GM21528 (cell line): ENCODE results near the gene PRL.

Experiments
- ATAC-seq: cut with Tn5 transposase; IDR thresholded peaks from one replicate; pipeline ENCODE4 v1.9.1; 2021; ENCODE audit warnings: mild to moderate bottlenecking, moderate library complexity; ENCODE audit not compliant: unreplicated experiment, low FRiP score

The PRL gene

DNA sequence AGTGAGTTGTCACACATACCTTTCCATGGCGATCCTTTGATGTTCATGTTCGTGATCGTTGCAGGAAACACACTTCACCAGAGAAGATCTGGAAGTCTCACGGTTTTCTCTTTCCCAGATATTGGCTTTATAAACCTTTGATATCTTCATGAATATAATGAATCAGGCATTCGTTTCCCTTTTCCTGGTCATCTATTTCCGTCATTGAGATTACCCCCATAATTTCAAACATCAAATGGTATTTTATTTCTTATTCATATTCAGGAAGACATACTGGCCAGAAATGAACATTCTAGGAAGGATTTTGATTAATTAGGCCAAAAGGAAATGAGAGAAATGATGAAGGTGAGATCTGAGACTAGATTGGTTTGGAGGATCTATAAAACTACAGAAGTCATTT lies at the start of gene PRL:
Gene PRL, minus strand, starts transcription at position 101 of the 400 bp plus-strand sequence. Its CDS starts 54 bp downstream, at position 47.
- ATAC-seq, result no peak

DNA sequence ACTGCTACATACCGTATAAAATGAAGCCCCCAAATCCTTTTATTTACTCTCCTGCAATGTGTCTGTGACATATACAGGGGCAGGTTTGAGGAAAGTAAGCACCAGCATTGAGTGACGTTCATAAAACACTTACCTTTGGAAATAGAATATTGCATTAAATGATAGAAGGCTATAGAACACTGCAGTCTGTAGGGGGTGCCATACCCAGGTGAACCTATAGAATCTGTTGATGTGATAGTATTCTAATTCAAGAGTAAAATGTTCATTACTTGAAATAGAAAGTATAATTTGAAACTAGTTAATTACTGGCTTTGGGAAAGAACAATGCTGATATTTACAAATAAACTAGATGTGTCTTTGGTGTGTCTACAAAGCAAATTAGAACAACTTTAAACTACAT lies 47.0 kb upstream of the PRL start:
- no peak for ATAC-seq

DNA sequence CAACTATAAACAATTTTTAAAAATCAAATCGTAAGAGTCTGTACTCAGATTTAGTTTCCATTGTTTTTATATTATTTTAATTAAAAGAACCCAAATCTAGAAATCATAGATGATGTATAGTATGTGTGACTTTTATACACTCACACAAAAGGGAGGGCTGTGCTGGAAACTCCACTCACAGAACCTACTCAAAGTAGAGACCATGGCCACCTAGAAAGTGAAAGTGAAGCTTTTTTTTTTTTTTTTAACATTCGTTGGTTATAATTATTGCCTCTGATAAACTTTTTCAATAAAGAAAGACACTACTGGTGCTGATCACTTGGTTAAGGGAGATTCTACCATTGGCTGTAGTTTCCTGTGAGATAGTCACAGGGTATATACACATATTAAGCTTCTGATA lies 37.9 kb upstream of the PRL start:
- ATAC-seq, result no peak

DNA sequence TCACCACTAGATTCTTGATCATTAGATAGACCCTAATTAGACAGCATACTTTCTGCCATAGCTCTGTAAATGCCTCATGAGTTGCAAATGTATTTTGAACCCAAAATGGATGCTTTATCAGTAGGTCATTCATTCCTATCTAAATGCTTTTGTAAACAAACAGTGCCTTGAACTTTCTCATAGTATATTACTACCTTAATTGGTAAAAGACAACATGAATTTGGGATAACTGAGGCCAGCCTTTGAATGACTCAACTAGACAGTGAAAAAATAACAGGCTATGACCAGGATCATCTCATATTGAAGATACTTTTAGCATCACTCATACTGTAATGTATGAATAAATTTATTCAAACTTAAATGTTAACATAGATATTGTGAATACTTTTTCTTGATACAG lies 37.0 kb upstream of the PRL start:
- ATAC-seq, result no peak

DNA sequence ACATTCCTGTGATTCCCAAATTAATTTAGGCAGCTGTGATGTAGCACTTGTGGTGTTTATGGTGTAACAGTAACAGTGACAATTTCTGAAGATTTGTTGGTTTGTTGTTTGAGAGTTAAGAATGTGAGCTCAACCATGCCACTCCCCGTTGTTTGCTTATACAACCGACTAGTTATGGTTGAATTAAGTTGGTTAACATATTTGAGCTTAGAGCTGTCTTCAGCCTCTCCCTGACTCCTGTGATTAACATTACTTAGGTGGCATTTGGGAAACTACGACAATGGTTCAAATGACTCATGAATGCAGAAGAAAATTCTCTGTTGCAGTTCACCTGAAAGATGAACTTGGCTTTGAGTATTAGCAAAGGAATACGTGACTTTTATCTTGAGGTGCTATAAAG lies 35.9 kb upstream of the PRL start:
- no peak for ATAC-seq

DNA sequence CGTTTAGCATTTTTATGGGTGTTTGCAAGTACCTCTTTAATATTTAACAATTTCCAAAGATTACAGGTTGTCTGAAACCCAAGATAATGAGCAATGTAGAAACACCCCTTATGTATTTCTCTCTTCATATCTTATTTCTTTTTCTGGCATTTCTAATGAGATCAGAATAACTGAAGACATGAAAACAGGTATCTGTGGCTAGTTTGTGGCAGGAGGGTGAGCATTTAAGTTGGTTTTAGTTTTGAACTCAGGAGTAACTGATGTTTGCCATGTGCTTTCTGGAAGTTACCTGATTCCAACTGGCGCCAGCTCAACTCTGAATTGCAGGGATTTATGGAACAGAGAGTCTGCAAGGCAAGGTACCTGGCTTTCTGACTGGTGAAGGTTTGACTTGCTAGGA lies 35.4 kb upstream of the PRL start:
- no peak for ATAC-seq

DNA sequence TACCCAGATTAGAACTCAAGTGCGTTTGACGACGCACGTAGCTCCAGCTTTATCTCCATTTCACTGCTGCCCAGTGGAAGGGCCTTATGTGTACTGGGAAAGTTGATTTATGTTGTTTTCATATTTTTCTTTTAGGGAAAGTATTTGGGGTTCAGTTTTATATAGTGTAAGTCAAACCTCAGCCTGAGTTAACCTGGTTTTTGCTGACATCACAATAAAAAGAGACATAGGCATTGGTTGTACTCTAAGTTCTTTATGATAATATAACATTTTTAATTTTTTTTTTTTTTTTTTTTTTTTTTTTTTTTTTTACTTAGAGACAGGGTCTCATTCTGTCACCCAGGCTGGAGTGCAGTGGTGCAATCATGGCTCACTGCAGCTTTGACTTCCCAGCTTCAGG lies 34.1 kb upstream of the PRL start:
- no peak for ATAC-seq

DNA sequence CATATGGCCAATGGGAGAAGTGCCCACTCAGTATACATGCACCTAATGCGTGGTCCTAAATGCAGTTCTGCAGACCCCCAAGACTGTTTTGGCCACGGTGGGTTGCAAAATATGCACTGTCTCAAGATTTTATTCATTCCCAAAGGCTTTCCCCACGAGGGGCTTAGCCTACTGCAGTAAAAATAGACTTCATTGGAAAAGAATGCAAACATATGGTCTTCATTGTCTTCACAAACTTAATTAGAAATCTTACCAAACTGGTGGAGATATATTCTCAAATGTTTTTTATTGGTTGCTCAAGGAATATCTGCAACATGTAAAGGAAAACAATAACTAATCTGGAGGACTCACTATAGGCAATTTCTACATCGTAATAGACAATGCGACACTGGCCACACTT lies 31.6 kb upstream of the PRL start:
- ATAC-seq, result no peak

DNA sequence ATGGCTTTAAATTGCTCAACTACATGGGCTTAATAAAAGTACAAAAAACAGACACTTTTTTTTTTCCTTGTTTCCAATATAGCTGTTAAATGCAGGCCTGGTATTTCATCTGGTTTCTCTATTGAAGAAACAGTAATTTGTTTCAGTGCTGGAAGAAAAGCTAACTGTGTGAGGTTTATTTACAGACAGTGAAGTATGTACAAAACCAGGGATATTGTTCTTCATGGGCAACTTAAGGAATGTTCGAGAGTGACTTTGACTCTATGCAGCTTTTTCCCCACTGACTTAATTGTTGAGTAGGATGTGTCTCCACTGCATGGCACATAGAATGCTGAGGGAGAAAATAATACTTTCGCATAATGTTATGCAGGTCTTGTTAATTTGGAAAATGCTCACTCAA lies 31.0 kb upstream of the PRL start:
- no peak for ATAC-seq

DNA sequence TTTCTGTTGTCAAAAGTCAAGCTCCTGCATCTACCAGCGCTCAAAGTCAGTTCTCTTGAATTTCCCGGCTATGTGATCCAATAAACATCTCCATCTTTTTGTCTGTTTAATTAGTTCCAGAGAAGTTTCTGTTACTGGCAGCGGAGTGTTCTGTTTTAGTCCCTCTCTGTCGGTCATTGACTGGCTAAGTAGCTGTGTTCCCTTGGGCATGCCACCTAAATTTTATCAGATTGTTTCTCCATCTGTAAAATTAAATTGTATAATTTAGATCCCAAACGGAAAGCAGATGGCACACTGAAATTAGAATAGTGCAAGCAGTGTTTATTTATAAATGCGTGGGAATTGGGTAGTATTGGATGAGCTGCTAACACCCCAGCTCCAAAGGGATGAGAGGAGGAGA lies 29.7 kb upstream of the PRL start:
- no peak for ATAC-seq

DNA sequence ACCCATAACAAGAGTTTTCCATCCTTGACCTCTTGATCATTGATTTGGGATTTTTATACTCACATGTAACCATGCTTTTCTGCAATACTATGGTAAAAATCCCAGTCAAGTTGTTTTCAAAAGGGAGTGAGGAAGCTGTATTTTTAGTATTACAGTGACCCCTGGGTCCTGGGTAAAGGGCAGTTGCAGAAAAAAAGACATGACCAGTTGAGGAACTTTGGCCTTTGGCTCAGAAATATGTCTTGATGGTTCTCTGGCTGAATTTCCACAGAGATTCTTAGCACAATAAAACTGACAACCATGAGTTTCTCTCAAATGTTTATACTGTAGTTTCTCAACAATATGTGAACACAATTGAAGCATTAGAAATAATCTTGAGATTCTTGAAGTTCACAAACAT lies 28.6 kb upstream of the PRL start:
- ATAC-seq, result no peak

DNA sequence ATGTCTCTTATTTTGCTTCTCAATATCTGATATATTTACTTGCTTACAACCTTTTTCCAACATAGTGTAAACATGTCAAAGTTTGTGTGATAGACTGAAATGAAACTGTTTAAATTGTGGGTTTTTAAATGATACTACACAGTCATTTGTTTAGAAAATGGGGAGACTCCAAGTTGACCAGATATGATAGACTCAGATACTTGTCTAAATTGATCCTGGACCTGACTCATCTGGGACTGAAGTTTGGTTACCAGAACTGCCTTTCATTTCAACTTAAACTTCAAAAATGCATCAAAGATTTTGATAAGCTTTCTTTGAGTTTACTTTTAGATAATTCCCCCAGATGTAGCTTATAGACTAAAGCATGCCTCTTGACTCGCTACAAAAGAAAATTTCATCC lies 27.0 kb upstream of the PRL start:
- no peak for ATAC-seq

DNA sequence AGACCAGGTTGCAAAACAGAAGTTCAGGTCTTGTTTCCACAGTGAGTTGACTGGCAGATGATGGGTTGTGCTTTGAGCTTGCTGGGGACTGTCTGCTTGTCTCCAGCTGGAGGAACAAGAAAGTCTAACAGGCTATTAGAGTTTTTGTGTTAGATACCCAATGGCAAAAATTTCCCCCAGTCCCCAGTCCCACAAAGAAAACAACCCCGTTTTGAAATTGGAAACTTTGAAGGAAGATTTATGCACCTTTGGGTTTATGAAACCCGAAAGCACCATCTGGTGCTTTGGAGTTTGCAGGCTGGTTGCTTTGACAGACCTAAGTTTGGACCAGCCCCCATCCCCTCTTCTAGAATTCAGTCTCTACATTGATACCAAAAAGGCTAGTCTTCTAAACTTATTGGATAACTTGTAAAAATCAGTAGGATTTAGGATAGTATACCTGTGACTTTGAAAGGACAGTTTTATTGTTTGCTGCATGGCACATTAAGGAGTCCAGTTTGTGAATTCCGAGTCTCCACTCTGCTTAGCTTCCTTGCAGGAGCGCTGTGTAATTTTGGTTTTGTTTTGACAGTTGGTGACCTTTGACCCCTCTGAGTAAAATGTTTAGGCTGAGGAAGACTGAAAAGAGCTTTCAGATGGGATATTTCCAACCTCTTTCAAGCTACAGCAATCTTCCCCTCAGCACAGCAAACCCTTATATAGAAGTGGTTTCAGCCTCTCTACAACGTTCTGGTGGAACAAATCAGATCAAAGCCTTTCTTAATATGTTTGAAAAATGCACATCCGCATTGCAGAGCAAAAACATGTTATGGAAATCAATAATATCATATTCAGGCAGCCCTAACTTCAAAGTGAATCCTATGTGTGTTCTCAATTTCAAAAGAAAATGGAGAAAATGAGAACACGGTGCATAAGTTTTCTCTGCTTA lies 25.5 kb upstream of the PRL start:
- no peak for ATAC-seq

DNA sequence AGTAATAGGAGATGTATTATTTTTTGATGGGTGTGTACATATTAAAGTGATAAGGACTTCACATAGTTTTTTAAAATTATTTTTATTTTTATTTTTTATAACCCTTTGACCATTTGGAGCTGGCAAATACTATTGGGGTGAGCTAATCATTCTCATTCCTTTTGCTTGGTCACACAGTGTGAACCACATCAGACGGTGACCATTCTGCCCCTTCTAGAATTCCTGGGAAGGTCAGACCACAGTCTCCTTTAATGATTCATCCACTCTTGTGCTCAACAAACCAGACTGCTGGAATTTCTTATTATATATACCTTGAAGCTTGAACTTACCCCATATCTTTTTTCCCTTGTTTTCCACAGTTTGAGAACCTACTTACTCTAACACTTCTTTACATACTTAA lies 23.9 kb upstream of the PRL start:
- no peak for ATAC-seq

DNA sequence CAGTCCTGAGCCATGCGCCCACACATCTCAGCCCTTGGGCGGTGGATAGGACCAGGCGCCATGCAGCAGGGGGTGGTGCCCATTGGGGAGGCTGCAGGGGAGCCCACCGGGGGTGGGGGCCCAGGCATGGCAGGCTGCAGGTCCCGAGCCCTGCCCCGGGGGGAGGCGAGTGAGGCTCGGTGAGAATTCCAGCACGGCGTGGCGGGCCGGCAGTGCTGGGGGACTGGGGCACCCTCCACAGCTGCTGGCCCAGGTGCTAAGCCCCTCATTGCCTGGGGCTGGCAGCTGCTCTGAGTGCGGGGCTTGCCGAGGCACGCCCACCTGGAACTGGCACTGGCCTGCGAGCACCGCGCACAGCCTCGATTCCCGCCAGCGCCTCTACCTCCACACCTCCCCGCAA lies 21.6 kb upstream of the PRL start:
- no peak for ATAC-seq

DNA sequence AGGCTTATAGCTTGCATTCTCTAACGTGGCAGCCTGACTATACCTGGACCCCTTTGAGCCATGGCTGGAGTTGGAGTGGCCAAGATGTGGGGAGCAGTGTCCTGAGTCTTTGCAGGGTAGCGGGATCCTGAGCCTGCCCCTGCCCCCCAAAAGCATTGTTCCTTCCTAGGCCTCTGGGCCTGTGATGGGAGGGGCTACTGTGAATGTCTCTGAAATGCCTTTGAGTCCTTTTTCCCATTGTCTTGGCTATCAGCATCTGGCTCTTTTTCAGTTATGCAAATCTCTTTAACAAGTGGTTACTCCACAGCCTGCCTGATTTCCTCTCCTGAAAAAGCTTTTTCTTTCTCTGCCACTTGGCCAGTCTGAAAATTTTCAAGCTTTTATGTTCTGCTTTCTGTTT lies 17.0 kb upstream of the PRL start:
- no peak for ATAC-seq

DNA sequence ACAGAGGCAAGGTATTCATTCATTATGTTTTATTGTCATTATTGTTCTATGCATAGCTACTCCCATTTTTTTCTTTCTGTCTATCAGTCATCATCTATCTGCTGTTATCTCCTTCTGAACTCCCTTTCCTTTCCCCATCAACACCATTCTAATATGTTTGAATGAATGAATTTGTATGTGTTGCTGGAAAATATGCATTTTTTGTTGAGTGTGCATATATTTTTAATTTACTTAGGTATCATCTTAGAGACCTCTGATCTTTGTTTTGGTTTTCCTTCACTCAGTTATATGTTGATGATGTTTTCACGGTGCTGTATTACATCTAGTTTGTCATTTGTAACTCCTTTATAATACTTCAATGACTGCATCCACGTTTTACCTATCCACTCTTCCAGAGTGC lies 12.1 kb upstream of the PRL start:
- ATAC-seq, result no peak

DNA sequence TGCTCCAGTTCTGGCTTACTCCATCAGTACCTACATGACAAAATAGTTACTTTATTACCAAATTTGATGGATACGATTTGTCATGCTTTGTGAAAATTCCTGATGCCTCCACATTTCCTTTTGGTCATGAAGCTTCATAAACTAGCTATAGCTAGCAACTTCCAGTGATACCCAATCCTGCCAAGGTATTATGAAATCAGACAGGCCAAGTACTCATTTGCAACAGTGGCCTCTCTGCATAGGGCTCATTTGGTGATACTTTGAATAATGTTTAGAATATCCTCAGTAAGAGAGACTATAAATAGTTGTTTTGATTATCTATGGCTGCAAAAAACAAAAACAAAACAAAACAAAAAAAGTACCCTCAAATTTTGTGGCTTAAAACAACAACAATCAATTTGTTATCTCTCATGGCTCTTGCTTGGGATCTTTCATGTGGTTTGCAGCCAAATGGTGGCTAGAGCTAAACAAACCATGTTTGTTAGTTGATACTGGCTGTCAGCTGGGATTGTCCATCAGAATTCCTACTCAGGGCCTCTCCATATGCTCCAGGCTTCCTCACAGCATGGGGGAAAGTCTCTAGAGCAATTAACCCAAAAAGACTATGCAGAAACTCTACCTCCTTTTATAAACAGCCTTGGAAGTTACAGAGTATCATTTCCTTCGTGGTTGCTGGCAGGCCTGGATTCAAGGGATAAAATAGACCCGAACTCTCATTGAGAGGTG lies 10.1 kb upstream of the PRL start:
- no peak for ATAC-seq

DNA sequence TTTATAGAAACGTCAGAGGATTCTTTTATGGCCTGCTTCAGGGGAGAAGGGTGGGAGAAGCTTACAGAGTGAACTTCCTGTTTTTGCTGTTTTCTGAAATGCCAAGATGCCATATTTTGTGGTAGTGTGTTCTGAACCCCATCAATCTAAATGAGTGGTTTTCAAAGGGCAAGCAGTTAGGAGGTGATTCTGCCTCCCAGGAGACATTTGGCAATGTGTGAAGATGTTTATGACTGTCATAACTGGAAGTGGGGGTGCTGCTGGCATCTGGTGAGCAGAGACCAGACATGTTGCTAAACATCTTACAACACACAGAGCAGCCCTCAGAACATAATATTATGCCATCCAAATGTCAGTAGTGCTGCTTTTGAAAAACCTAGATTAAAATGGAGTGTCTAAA lies 6.0 kb upstream of the PRL start:
- ATAC-seq, result no peak

DNA sequence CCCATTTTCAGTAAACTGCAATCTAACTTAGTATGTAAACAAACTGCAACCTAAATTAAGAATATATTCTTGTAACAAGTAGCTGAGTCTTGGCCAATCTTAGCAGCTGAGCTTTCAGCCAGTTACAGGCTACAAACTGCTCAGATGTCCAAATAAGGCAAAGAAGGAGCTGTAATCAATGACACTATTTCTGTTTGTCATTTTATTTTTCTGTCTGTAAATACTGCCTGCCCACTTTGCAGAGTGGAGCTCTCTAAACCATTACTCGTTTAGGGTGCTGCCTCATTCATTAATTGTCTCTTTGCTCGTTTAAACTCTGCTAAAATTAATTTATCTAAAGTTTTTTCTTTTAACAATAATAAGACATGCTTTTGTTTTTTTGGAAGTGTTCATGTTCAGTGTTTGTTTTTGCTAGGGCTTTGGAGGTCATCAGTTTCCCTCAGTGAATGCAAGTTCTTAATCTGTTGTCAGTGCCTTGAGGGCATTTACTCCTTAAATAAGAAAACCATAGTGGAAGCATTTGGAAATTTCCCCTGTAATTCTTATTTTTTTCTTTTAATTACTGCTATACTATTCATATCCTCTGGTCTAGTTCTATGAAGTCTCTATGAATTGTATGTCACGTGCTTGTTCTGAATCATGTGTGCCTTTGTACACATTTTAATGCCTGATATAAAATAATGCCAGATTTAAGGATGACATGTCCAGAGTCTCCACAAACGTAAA lies 3.6 kb upstream of the PRL start:
- ATAC-seq, result no peak

DNA sequence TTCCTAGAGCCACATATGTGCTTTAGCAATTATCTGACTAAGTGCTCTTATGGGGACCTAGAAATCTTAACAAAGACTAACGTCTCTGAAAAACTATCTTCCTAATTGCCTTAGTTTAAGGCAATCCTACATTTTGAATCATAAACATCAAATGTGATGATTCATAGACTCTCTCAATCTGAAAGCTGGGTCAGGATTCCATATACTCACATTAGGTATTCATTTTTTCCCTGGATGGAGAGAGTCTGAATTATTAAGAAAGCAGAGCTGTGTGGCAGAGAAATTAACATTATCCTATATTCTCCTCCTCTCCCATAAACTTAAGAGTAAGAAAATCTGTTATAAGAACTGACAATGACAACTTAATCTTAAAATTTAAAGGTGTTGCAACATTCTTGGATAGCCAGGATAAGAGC lies 1.6 kb upstream of the PRL start:
- no peak for ATAC-seq
